OCI-M1 (cell line): ENCODE results near the gene CMTM7.
"Not testable (repeated sequence)": the region's sequence is repeated elsewhere in the genome, so short reads cannot be mapped to it uniquely, and the experiment has no call there.

Experiments
- DNase-seq: peaks from one replicate; lab custom pipeline; 2025; lab: John Stamatoyannopoulos, UW

CMTM7 gene

GRCh38 chr3:32438596-32439344 lies 47.1 kb downstream of the CMTM7 start:
- no peak for DNase-seq

GRCh38 chr3:32439421-32439820 lies 47.8 kb downstream of the CMTM7 start:
- DNase-seq: not testable (repeated sequence)

- DNase-seq: no peak
Observed at GRCh38 chr3:32440611-32441350, 49.1 kb downstream of the CMTM7 start.

GRCh38 chr3:32442766-32443165 lies 51.1 kb downstream of the CMTM7 start:
- no peak for DNase-seq

- no peak for DNase-seq
Observed at GRCh38 chr3:32443478-32443877, 51.8 kb downstream of the CMTM7 start.

- no peak for DNase-seq
Observed at GRCh38 chr3:32447865-32448400, 56.3 kb downstream of the CMTM7 start.

- DNase-seq: no peak
Observed at GRCh38 chr3:32448686-32449474, 57.2 kb downstream of the CMTM7 start.

GRCh38 chr3:32449691-32450090 lies 58.0 kb downstream of the CMTM7 start:
- no peak for DNase-seq

GRCh38 chr3:32450426-32450825 lies 58.8 kb downstream of the CMTM7 start:
- DNase-seq: no peak

GRCh38 chr3:32450992-32451659 lies 59.5 kb downstream of the CMTM7 start:
- DNase-seq: no peak

- DNase-seq: no peak
Observed at GRCh38 chr3:32452009-32452408, 60.4 kb downstream of the CMTM7 start.

- DNase-seq: no peak
Observed at GRCh38 chr3:32453346-32453745, 61.7 kb downstream of the CMTM7 start.

GRCh38 chr3:32454111-32454510 lies 62.5 kb downstream of the CMTM7 start:
- no peak for DNase-seq

GRCh38 chr3:32454731-32455608 lies 63.3 kb downstream of the CMTM7 start:
- DNase-seq: no peak

GRCh38 chr3:32455609-32456428 lies 64.2 kb downstream of the CMTM7 start:
- no peak for DNase-seq

GRCh38 chr3:32456429-32457130 lies 64.9 kb downstream of the CMTM7 start:
- DNase-seq: no peak

- peak; percentile 39 for DNase-seq
Observed at GRCh38 chr3:32457971-32458471, 66.4 kb downstream of the CMTM7 start.

- DNase-seq: no peak
Observed at GRCh38 chr3:32459450-32459849, 67.8 kb downstream of the CMTM7 start.
